SK-N-SH (cell line): Measurements from ENCODE around the gene APOC3.

Experiments used
- NFIC ChIP-seq: IDR thresholded peaks from 2 replicates; pipeline ENCODE4 v1.4.0; 2012; ENCODE audit warnings: borderline replicate concordance
- TF ChIP-seq, protein P1 (sequence below): IDR thresholded peaks from 2 replicates; pipeline ENCODE4 v1.6.1; 2012; ENCODE audit warnings: mild to moderate bottlenecking, low read depth, low read length, moderate library complexity
- TF ChIP-seq, protein P2 (sequence below): fragments of 200-600 bp; sonication (generic); IDR thresholded peaks from 2 replicates; pipeline ENCODE4 v1.6.1; 2017; ENCODE audit warnings: antibody characterized with exemption, mild to moderate bottlenecking, moderate library complexity

DNA sequence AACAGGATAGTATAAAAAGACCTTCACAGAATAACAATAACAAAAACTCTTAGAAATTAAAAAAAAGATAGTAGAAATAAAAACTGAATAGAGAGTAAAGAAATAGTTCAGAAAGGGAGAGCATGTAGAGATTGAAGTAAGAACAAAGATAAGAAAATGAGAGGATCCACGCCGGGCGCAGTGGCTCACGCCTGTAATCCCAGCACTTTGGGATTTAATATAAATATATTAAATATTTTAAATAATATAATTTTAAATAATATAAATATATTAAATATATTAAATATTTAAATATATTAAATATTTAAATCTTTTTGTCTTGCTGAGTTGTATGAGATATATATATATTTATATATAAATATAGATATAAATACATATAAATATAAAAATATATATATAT is 17.6 kb upstream of the APOC3 start:
- TF ChIP-seq, protein P1, sequence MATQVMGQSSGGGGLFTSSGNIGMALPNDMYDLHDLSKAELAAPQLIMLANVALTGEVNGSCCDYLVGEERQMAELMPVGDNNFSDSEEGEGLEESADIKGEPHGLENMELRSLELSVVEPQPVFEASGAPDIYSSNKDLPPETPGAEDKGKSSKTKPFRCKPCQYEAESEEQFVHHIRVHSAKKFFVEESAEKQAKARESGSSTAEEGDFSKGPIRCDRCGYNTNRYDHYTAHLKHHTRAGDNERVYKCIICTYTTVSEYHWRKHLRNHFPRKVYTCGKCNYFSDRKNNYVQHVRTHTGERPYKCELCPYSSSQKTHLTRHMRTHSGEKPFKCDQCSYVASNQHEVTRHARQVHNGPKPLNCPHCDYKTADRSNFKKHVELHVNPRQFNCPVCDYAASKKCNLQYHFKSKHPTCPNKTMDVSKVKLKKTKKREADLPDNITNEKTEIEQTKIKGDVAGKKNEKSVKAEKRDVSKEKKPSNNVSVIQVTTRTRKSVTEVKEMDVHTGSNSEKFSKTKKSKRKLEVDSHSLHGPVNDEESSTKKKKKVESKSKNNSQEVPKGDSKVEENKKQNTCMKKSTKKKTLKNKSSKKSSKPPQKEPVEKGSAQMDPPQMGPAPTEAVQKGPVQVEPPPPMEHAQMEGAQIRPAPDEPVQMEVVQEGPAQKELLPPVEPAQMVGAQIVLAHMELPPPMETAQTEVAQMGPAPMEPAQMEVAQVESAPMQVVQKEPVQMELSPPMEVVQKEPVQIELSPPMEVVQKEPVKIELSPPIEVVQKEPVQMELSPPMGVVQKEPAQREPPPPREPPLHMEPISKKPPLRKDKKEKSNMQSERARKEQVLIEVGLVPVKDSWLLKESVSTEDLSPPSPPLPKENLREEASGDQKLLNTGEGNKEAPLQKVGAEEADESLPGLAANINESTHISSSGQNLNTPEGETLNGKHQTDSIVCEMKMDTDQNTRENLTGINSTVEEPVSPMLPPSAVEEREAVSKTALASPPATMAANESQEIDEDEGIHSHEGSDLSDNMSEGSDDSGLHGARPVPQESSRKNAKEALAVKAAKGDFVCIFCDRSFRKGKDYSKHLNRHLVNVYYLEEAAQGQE, result no peak
- TF ChIP-seq, protein P2, sequence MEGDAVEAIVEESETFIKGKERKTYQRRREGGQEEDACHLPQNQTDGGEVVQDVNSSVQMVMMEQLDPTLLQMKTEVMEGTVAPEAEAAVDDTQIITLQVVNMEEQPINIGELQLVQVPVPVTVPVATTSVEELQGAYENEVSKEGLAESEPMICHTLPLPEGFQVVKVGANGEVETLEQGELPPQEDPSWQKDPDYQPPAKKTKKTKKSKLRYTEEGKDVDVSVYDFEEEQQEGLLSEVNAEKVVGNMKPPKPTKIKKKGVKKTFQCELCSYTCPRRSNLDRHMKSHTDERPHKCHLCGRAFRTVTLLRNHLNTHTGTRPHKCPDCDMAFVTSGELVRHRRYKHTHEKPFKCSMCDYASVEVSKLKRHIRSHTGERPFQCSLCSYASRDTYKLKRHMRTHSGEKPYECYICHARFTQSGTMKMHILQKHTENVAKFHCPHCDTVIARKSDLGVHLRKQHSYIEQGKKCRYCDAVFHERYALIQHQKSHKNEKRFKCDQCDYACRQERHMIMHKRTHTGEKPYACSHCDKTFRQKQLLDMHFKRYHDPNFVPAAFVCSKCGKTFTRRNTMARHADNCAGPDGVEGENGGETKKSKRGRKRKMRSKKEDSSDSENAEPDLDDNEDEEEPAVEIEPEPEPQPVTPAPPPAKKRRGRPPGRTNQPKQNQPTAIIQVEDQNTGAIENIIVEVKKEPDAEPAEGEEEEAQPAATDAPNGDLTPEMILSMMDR, result no peak
- no peak for TF ChIP-seq NFIC
